ENCODE data around the gene EPB41L4B. TPM values are rescaled to one million over a fixed set of nuclear protein-coding genes. Genes with fewer than 3 reads are reported as not detected.

EPB41L4B gene
- total RNA-seq, 2 donors from 2014 or later: 41.9 to 122 TPM

DNA sequence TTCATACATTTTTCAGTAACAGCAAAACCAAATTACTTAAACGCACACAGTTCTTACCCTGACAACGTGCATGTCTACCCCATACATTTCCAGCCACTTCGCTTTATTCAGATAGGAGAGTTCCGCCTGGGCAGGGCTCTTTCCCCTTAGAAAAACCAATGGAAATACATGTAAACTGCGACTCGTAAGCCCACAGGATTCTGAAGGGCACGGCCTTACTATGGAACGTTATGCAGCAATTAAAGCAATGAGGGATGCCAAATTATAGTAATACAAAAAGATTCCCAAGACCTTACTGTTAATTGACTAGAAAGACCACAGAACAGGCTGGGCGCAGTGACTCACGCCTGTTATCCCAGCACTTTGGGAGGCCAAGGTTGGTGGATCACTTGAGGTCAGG is 64.5 kb downstream of the EPB41L4B start:
- peaks cover 53% of the 10 kb centered on the region for H3K4me1 ChIP-seq
- peak overlapping the region in 2 of 4 donors; percentile 2 to 91 for H3K27ac ChIP-seq
- intact Hi-C loops (cut with DNase I): no loop called here
- no peak overlapping the region for H3K4me3 ChIP-seq
- 93 to 94% methylated on average over 10 of the region's 10 CpGs for WGBS, 2 donors
- H3K9me3 ChIP-seq: no peaks in the 10 kb centered on the region
- TF ChIP-seq POLR2A (IDR thresholded peaks at IDR 0.05) (no peak), CTCF (IDR thresholded peaks at IDR 0.05) (no peak)
- DNase-seq (no peak), ATAC-seq (no peak)
- peaks cover 0 to 3% of the 10 kb centered on the region in 2 donors for H3K36me3 ChIP-seq (replicated peaks in 1 of 2; ENCODE audit: insufficient read depth in 1 of 2, low read depth in 2 of 2)
- H3K27me3 ChIP-seq: no peaks in the 10 kb centered on the region

DNA sequence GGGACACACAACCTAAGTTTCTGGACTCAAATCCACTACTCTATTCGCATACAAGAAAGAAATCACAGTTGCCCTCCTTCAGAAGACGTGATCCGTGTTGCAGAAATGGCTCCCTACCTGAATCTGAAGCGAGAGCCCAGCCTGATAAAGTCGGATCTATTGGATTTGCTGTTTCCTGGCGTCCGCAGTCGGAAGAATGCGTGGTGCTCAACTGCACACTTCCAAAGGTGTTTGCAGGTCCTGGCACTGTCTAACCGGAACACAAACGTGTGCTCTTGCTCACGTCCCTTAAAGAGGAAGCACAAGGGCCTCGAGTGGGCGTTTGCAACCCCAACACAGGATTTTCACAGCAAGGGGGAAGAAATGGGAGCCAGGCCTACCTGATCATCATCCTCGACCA is 65.5 kb downstream of the EPB41L4B start:
- WGBS, 2 donors: 83 to 89% methylated on average over 11 to 15 of the region's 15 CpGs
- ATAC-seq (no peak), DNase-seq (no peak)
- Histone ChIP-seq H3K4me3 (no peak overlapping the region), H3K27me3 (no peaks in the 10 kb centered on the region), H3K36me3 (replicated peaks in 1 of 2; ENCODE audit: insufficient read depth in 1 of 2, low read depth in 2 of 2) (peaks cover 0 to 3% of the 10 kb centered on the region in 2 donors), H3K9me3 (no peaks in the 10 kb centered on the region), H3K27ac (peak overlapping the region; percentile 91 to 95 (median 94)), H3K4me1 (peaks cover 61% of the 10 kb centered on the region)
- intact Hi-C loops (cut with DNase I): no loop called here
- TF ChIP-seq POLR2A (IDR thresholded peaks at IDR 0.05): no peak
- no peak for TF ChIP-seq CTCF (IDR thresholded peaks at IDR 0.05)

DNA sequence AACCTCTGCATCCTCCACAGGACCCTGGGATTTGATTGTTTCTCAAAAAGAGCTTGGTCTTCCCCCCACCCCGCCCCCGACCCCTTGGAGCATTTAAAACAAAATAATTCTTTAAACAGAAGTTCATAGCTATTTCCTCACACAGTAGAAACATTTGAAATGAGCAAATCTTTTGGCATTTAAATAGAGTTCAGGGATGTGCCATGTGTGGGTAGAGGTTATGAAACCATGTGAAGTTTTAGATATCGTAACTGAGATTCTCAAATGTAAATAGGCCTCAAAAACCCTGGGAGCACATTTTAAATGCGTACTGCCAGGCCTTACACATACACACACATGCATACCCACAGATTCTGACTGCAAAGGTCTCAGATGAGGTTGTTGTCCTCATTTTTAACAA is 66.5 kb downstream of the EPB41L4B start:
- Histone ChIP-seq H3K27ac (peak overlapping the region; percentile 91 to 95 (median 94)), H3K9me3 (no peaks in the 10 kb centered on the region), H3K27me3 (no peaks in the 10 kb centered on the region), H3K4me1 (peaks cover 72% of the 10 kb centered on the region), H3K36me3 (replicated peaks in 1 of 2; ENCODE audit: insufficient read depth in 1 of 2, low read depth in 2 of 2) (peaks cover 0 to 3% of the 10 kb centered on the region in 2 donors), H3K4me3 (no peak overlapping the region)
- DNase-seq: no peak
- ATAC-seq: no peak
- intact Hi-C loops (cut with DNase I): no loop called here
- WGBS, 2 donors: 55% methylated on average over 4 of the region's 4 CpGs
- TF ChIP-seq CTCF (IDR thresholded peaks at IDR 0.05) (no peak), POLR2A (IDR thresholded peaks at IDR 0.05) (no peak)

DNA sequence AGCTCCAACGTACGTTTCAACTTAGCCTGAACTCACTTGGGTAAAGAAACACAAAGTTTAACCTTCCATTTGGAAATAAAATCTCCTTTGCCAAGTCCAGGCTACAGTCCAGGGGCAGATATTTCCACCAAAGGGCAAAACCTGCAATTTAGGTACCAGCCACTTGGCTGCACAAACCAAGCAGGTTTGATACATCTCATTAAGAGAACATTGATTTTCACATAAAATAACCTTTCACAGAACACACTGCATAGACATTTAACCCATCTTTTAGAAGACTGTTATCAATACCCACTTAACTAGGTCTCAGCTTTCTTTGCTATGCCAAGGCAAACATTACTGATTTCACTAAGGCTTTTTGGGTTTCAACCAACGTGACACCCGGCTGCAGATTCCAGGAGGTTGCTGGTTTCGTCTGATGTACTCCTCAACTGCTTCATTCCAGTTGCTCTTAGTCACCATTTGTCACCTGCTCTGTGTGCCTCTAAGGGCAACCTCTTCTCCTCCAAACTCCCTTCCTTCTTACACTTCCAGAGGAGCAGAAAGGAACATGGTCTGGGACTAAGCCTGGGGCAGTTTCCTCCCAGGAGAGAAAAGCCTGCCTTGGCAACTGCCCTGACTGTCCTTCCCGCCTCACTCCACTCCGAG is 67.1 kb downstream of the EPB41L4B start:
- DNase-seq (peak; percentile 62 to 78 (median 70)), ATAC-seq (peak; percentile 45)
- peak overlapping the region; percentile 91 to 95 (median 94) for H3K27ac ChIP-seq
- intact Hi-C loops (cut with DNase I): no loop called here
- peaks cover 0 to 3% of the 10 kb centered on the region in 2 donors for H3K36me3 ChIP-seq (replicated peaks in 1 of 2; ENCODE audit: insufficient read depth in 1 of 2, low read depth in 2 of 2)
- TF ChIP-seq POLR2A (IDR thresholded peaks at IDR 0.05): peak in 2 of 3 donors; percentile 42 to 48
- peak in 5 of 7 experiments; percentile 11 to 42 (median 38) for TF ChIP-seq CTCF (IDR thresholded peaks at IDR 0.05)
- H3K9me3 ChIP-seq: no peaks in the 10 kb centered on the region
- no peaks in the 10 kb centered on the region for H3K27me3 ChIP-seq
- 21 to 28% methylated on average over 7 of the region's 7 CpGs for WGBS, 2 donors
- H3K4me3 ChIP-seq: no peak overlapping the region
- H3K4me1 ChIP-seq: peaks cover 70% of the 10 kb centered on the region

DNA sequence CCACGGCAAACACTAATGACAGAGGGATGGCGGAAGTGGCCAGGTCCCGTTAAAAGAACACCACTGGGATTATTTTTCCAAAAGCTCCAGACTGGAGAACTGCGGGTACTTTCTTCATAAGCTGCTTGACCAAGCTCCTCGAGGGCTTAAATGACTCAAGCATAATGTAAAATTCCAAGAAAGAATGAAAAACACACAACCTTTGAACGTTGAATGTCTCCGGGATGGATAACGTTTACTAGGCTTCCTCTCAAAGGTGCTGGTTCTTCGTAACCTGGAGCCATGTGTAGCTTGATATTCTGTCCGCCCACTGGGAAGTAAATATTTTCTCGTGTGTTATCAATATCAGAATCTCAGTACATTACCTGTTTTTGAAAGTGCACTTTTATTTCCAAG is 67.6 kb downstream of the EPB41L4B start:
- TF ChIP-seq CTCF (IDR thresholded peaks at IDR 0.05) (no peak), POLR2A (IDR thresholded peaks at IDR 0.05) (no peak)
- Histone ChIP-seq H3K4me3 (no peak overlapping the region), H3K36me3 (replicated peaks in 1 of 2; ENCODE audit: insufficient read depth in 1 of 2, low read depth in 2 of 2) (peaks cover 0 to 3% of the 10 kb centered on the region in 2 donors), H3K27me3 (no peaks in the 10 kb centered on the region), H3K4me1 (peaks cover 71% of the 10 kb centered on the region), H3K9me3 (no peaks in the 10 kb centered on the region), H3K27ac (peak overlapping the region; percentile 91 to 95 (median 94))
- intact Hi-C loops (cut with DNase I): no loop called here
- DNase-seq (no peak), ATAC-seq (no peak)
- WGBS, 2 donors: 54 to 57% methylated on average over 11 of the region's 11 CpGs

Data from body of pancreas (tissue), 4 donors.